ENCODE results near the gene SIRT6.

DNA sequence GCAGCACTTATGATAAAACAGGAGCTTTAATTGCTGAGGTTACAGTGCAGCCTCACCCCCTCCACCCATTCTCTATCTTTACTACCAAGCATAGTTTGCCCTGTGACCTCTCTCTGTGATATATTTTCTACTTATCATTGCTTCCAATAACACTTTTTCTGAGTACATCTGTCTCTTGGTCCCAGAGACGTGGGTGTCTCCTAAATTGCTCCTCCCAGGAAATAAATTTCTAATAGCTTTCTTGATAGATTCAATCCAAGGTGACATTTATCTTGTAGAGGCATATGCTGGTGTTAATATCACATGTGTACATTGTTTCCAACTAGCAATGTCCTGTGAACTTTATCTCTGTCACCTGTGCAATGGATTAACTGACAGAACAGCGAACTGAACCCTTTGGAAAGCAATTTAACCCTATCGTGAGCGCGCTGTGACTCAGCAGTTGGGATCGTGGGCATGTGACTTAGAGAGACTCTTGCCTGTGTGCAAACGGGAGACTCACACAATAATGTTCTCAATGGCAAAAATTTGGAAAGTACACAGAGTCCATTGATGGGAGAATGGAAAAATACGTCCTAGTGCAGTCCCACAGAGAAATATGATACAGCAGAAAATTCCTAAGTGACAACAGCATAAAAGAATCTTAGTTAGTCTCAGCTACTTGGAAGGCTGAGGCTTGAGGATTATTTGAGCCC is 51.5 kb downstream of the SIRT6 start:
- TF ChIP-seq POLR2A (IDR thresholded peaks at IDR 0.05) (no peak), POLR2AphosphoS5 (IDR thresholded peaks at IDR 0.05) (no peak)
- TF ChIP-seq, protein P1, sequence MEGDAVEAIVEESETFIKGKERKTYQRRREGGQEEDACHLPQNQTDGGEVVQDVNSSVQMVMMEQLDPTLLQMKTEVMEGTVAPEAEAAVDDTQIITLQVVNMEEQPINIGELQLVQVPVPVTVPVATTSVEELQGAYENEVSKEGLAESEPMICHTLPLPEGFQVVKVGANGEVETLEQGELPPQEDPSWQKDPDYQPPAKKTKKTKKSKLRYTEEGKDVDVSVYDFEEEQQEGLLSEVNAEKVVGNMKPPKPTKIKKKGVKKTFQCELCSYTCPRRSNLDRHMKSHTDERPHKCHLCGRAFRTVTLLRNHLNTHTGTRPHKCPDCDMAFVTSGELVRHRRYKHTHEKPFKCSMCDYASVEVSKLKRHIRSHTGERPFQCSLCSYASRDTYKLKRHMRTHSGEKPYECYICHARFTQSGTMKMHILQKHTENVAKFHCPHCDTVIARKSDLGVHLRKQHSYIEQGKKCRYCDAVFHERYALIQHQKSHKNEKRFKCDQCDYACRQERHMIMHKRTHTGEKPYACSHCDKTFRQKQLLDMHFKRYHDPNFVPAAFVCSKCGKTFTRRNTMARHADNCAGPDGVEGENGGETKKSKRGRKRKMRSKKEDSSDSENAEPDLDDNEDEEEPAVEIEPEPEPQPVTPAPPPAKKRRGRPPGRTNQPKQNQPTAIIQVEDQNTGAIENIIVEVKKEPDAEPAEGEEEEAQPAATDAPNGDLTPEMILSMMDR (IDR thresholded peaks at IDR 0.05) = no peak
